K562 (cell line): ENCODE results near the gene GGA2. TPM values are rescaled to one million over a fixed set of nuclear protein-coding genes. Genes with fewer than 3 reads are reported as not detected.
A peak's percentile ranks its signal among the peaks of the same experiment; 100 is the strongest.

ENCODE experiments used
- CHD2 ChIP-seq: IDR thresholded peaks from 2 replicates; pipeline ENCODE4 v1.6.1; 2011; ENCODE audit warnings: low read depth, low read length
- ETS2 ChIP-seq: IDR thresholded peaks from 2 replicates; pipeline ENCODE4 v1.6.1; 2016; ENCODE audit warnings: borderline replicate concordance, missing genetic modification characterization, mild to moderate bottlenecking, moderate library complexity, missing compliant biosample characterization; ENCODE audit not compliant: poor library complexity, severe bottlenecking
- GATAD2B ChIP-seq: fragments of 450-650 bp; IDR thresholded peaks from 2 replicates; pipeline ENCODE4 v1.6.1; 2017; ENCODE audit warnings: mild to moderate bottlenecking, borderline replicate concordance
- KAT7 ChIP-seq: sonication (generic); formaldehyde crosslinking; IDR thresholded peaks from 2 replicates; pipeline ENCODE4 v1.8.0; 2022; ENCODE audit warnings: missing genetic modification reagents, mild to moderate bottlenecking, borderline replicate concordance
- NCOA2 ChIP-seq, 2 experiments: fragments of 450-650 bp; IDR thresholded peaks; 2 replicates each; pipeline ENCODE4 v1.6.1; 2018; ENCODE audit warnings: mild to moderate bottlenecking in 2 of 2, moderate library complexity in 1 of 2; ENCODE audit not compliant: partially characterized antibody in 2 of 2
- NR1H2 ChIP-seq: sonication (generic); formaldehyde crosslinking; IDR thresholded peaks from 2 replicates; pipeline ENCODE4 v1.4.0; 2020; ENCODE audit warnings: mild to moderate bottlenecking, missing genetic modification reagents
- PHF20 ChIP-seq: fragments of 450-650 bp; IDR thresholded peaks from 2 replicates; pipeline ENCODE4 v1.6.1; 2018; ENCODE audit not compliant: partially characterized antibody
- PRMT5 ChIP-seq: sonication (generic); formaldehyde crosslinking; IDR thresholded peaks from 2 replicates; pipeline ENCODE4 v1.5.0; 2020; ENCODE audit warnings: missing genetic modification reagents
- SAP30 ChIP-seq: fragments of 200-600 bp; sonication (generic); IDR thresholded peaks from 2 replicates; pipeline ENCODE4 v1.6.1; 2012; ENCODE audit warnings: borderline replicate concordance, low read depth, mild to moderate bottlenecking, moderate library complexity, low read length, control low read depth, inconsistent platforms; ENCODE audit not compliant: insufficient read depth, poor library complexity, severe bottlenecking
- SIN3A ChIP-seq, 2 experiments: fragments of 150-350 bp in 1 of 2; IDR thresholded peaks; 2 replicates each; pipeline ENCODE4 v1.6.1; 2011 to 2016; ENCODE audit warnings: borderline replicate concordance in 2 of 2, low read depth in 2 of 2, low read length in 2 of 2, mild to moderate bottlenecking in 2 of 2, moderate library complexity in 2 of 2; ENCODE audit not compliant: control insufficient read depth in 1 of 2
- SMARCA4 ChIP-seq: fragments of 450-650 bp; IDR thresholded peaks from 2 replicates; pipeline ENCODE4 v1.6.1; 2016
- SNIP1 ChIP-seq: fragments of 450-650 bp; IDR thresholded peaks from 2 replicates; pipeline ENCODE4 v1.7.1; 2017; ENCODE audit warnings: low read depth, mild to moderate bottlenecking
- SOX6 ChIP-seq: fragments of 450-650 bp; IDR thresholded peaks from 2 replicates; pipeline ENCODE4 v1.6.1; 2014; ENCODE audit warnings: mild to moderate bottlenecking
- TGIF2 ChIP-seq: sonication (generic); formaldehyde crosslinking; IDR thresholded peaks from 2 replicates; pipeline ENCODE4 v1.8.1; 2022; ENCODE audit warnings: mild to moderate bottlenecking, missing genetic modification reagents, moderate library complexity
- polyA plus RNA-seq, 8 experiments: library from polyadenylated mRNA; depleted of rRNA in 4 of 8; stranded (reverse) in 5 of 8; unstranded in 3 of 8; fragments of >200 nt; fragmentation: Nextera tagmentation in 2 of 8; fragmentation: Illumina TruSeq in 1 of 8; extraction: Ambion mirVana in 2 of 8; extraction: Trizol in 1 of 8; gene quantifications; 2 replicates each; pipeline versions ENCODE4 v1.2.1 to v1.2.3, GENCODE V29; 2011 to 2014; ENCODE audit warnings: inconsistent platforms in 1 of 8, missing spikeins in 1 of 8
- total RNA-seq, 7 experiments: library from RNA; depleted of rRNA in 6 of 7; stranded (reverse); fragments of >200 nt in 6 of 7; fragmentation: Illumina TruSeq in 2 of 7; extraction: Trizol in 2 of 7; gene quantifications; 2 replicates each; pipeline versions ENCODE4 v1.2.1 to v1.2.3, GENCODE V29; 2011 to 2021; ENCODE audit warnings: low replicate concordance in 1 of 7
- TF ChIP-seq, protein P1 (sequence below): sonication (generic); formaldehyde crosslinking; IDR thresholded peaks from 2 replicates; pipeline ENCODE4 v1.8.1; 2023; ENCODE audit warnings: mild to moderate bottlenecking, missing genetic modification reagents
- TF ChIP-seq, protein P2 (sequence below): fragments of 450-650 bp; formaldehyde crosslinking; IDR thresholded peaks from 2 replicates; pipeline ENCODE4 v1.4.0; 2022; ENCODE audit warnings: missing genetic modification characterization
- TF ChIP-seq, protein P3 (sequence below): fragments of 200-800 bp; sonication (Bioruptor generic); IDR thresholded peaks from 2 replicates; pipeline ENCODE4 v1.6.1; 2017; ENCODE audit warnings: missing genetic modification characterization, missing compliant biosample characterization
- TF ChIP-seq, protein P4 (sequence below): sonication (generic); formaldehyde crosslinking; IDR thresholded peaks from 2 replicates; pipeline ENCODE4 v1.8.0; 2022; ENCODE audit warnings: mild to moderate bottlenecking, missing genetic modification reagents
- TF ChIP-seq, protein P5 (sequence below), 3 experiments: fragments of 200-800 bp in 1 of 3; sonication (Bioruptor generic) in 1 of 3; sonication (generic) in 1 of 3; formaldehyde crosslinking in 1 of 3; IDR thresholded peaks; 2 replicates each; pipeline versions ENCODE4 v1.6.1 to v1.8.0; 2016 to 2022; ENCODE audit warnings: mild to moderate bottlenecking in 2 of 3, missing compliant biosample characterization in 2 of 3, missing genetic modification characterization in 2 of 3, missing genetic modification reagents in 1 of 3

GGA2 gene
- total and polyA plus RNA-seq, 9 of the 15 experiments (the other 6 are each of a cell fraction or from before 2014, with no cell fraction given), result 11.9 to 133 (median 66.3) TPM

DNA sequence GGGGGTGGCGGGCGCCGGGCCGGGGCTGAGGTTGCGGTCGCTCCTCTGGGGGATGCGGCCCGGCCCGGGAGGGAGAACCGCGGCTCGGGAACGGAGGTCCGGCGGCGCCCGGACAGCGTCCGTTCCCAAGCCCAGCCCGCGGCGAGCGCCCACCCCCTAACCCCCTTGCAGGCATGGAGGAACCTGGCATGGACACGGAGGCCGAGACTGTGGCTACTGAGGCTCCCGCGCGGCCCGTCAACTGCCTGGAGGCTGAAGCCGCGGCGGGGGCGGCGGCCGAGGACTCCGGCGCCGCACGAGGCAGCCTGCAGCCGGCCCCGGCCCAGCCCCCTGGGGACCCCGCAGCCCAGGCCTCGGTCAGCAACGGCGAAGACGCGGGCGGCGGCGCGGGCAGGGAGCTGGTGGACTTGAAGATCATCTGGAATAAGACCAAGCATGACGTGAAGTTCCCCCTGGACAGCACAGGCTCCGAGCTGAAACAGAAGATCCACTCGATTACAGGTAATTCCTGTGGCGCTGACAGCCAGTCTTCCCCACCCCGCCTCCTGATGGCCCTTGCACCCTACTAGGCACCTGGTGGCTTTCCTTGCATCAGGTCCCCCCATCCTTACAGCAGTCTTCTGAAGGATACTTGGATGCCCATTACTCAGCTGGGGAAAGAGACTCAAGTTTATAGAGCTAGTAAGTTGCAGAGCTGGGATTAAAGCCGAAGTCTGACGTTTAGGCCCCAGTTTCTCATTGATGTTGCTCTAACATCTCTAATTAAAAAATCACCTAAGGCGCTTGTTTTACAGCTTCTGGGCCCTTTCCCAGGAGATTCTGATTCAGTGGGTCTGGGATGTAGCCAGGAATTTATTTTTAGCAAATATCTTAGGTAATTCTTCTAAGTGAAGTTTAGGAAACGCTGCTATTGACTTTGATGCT lies 47.7 kb upstream of the GGA2 start (continued):
- TF ChIP-seq, protein P1, sequence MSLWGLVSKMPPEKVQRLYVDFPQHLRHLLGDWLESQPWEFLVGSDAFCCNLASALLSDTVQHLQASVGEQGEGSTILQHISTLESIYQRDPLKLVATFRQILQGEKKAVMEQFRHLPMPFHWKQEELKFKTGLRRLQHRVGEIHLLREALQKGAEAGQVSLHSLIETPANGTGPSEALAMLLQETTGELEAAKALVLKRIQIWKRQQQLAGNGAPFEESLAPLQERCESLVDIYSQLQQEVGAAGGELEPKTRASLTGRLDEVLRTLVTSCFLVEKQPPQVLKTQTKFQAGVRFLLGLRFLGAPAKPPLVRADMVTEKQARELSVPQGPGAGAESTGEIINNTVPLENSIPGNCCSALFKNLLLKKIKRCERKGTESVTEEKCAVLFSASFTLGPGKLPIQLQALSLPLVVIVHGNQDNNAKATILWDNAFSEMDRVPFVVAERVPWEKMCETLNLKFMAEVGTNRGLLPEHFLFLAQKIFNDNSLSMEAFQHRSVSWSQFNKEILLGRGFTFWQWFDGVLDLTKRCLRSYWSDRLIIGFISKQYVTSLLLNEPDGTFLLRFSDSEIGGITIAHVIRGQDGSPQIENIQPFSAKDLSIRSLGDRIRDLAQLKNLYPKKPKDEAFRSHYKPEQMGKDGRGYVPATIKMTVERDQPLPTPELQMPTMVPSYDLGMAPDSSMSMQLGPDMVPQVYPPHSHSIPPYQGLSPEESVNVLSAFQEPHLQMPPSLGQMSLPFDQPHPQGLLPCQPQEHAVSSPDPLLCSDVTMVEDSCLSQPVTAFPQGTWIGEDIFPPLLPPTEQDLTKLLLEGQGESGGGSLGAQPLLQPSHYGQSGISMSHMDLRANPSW (CRISPR knock-in tag), result no peak
- TF ChIP-seq SIN3A (IDR thresholded peaks at IDR 0.05; ENCODE audit: borderline replicate concordance in 2 of 2, control insufficient read depth in 1 of 2, low read depth in 2 of 2, low read length in 2 of 2), result peak in 1 of 2 experiments; percentile 3; a peak in 1 of 4 replicates
- no peak for TF ChIP-seq NCOA2 (IDR thresholded peaks at IDR 0.05; ENCODE audit: partially characterized antibody in 2 of 2)
- TF ChIP-seq SOX6, result no peak
- TF ChIP-seq, protein P2, sequence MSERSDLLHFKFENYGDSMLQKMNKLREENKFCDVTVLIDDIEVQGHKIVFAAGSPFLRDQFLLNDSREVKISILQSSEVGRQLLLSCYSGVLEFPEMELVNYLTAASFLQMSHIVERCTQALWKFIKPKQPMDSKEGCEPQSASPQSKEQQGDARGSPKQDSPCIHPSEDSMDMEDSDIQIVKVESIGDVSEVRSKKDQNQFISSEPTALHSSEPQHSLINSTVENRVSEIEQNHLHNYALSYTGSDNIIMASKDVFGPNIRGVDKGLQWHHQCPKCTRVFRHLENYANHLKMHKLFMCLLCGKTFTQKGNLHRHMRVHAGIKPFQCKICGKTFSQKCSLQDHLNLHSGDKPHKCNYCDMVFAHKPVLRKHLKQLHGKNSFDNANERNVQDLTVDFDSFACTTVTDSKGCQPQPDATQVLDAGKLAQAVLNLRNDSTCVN, result no peak
- TF ChIP-seq, protein P3, sequence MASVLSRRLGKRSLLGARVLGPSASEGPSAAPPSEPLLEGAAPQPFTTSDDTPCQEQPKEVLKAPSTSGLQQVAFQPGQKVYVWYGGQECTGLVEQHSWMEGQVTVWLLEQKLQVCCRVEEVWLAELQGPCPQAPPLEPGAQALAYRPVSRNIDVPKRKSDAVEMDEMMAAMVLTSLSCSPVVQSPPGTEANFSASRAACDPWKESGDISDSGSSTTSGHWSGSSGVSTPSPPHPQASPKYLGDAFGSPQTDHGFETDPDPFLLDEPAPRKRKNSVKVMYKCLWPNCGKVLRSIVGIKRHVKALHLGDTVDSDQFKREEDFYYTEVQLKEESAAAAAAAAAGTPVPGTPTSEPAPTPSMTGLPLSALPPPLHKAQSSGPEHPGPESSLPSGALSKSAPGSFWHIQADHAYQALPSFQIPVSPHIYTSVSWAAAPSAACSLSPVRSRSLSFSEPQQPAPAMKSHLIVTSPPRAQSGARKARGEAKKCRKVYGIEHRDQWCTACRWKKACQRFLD (CRISPR knock-in tag), result no peak
- TF ChIP-seq PRMT5, result no peak
- 0 out of 2 replicates have a peak, but pooled peaks have one; percentile 47 for TF ChIP-seq GATAD2B
- TF ChIP-seq SMARCA4, result no peak
- TF ChIP-seq, protein P4, sequence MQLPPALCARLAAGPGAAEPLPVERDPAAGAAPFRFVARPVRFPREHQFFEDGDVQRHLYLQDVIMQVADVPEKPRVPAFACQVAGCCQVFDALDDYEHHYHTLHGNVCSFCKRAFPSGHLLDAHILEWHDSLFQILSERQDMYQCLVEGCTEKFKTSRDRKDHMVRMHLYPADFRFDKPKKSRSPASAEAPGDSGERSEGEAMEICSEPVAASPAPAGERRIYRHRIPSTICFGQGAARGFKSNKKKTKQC (CRISPR knock-in tag), result peak; percentile 49; the same call in 1 of the 2 replicates
- peak; percentile 62 for TF ChIP-seq SAP30
- TF ChIP-seq SNIP1, result no peak
- TF ChIP-seq PHF20, result no peak
- TF ChIP-seq CHD2, result no peak
- TF ChIP-seq NR1H2 (CRISPR knock-in tag), result no peak
- no peak for TF ChIP-seq TGIF2
- TF ChIP-seq, protein P5, sequence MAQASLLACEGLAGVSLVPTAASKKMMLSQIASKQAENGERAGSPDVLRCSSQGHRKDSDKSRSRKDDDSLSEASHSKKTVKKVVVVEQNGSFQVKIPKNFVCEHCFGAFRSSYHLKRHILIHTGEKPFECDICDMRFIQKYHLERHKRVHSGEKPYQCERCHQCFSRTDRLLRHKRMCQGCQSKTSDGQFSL (CRISPR knock-in tag; IDR thresholded peaks at IDR 0.05), result no peak
- TF ChIP-seq, protein P5 (tag; IDR thresholded peaks at IDR 0.05), result no peak
- TF ChIP-seq ETS2 (tag), result no peak
- TF ChIP-seq KAT7 (CRISPR knock-in tag), result no peak
